CD4-positive, alpha-beta T cell treated with Interleukin-10 for 1 hour (primary cell): Measurements from ENCODE around the gene C17orf100.

Source experiments
- DNase-seq: peaks from one replicate; pipeline ENCODE4 v3.0.0-alpha.2; 2020

The C17orf100 gene

DNA sequence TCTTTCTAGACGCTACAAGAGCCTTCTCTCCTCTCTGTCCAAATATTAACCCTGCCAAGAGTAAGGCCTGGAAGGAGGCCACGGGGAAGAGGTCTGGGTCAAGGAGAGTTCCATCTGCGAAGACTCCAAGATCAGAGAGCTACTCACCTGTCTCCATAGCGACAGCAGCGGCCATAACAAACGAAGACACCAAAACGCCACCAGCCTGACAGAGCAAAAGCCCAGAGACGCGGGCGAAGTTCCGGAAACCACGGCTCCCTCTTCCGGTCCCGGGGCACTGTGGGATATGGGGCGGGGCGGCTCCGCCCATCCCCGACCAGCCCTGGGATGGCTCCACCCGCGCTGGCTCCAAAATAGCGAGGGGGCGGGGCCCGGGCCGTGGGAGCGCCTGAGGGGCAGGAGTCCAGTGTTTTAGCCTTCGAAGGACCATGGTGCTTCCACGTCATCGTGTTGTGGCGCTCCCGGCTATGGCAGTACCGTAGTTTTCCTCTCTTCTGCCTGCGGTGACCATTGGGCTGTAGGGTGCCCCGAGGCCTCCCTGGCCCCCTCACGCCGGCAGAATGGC, at the start of gene C17orf100, which contains the start of gene MED31:
Gene C17orf100 (plus strand): TSS at position 409 of the 565 bp plus-strand sequence. CDS start 152 bp downstream, at position 561.
Gene MED31 (minus strand): TSS at position 252 of the 565 bp plus-strand sequence. CDS start 77 bp downstream, at position 175.
- peak; percentile 97 for DNase-seq

- DNase-seq, result no peak
Measured at GRCh38 chr17:6602141-6602540, 49.4 kb upstream of the C17orf100 start.

DNA sequence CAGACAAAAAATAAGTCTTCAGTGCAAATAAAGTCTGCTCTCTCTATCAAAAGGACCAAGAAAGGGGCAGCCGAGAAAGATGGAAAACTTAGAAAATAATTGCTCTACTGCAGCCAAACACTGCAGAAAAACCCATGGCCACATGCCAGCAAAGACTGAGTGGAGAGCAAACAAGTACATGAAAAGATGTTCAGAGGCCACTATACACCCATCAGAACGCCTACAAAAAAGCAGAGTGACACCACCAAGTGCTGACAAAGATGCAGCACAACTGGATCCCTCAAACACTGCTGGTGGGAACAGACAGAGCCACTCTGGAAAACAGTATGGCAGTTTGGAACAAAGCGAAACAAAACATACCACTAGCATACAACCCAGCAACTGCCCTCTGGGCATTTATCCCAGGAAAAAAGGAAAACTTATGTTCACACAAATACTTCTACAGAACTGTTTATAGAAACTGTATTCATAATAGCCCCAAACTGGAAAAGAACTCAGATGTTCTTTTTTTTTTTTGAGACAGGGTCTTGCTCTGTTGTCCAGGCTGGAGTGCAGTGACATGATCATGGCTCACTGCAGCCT, 47.7 kb upstream of the C17orf100 start:
- DNase-seq, result no peak

DNA sequence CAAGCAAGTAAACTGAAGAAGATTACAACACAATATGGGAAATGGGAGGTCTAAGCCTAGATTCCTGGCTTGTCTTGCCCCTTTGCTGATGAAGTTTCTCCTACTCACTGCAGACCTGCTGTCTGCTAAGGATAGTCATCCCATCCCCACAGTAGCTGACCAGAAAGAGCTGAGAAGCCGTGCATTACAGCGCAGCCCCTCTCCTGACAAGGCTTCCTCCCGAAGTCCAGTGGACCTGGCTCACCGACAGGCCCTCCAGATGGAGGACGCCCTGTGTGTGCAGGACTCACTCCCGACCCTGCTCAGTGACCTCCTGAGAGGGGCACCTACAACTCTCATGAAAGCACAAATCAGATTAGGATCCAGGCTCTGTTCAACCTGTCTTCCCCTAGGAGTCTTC, 46.4 kb upstream of the C17orf100 start:
- DNase-seq, result no peak

DNA sequence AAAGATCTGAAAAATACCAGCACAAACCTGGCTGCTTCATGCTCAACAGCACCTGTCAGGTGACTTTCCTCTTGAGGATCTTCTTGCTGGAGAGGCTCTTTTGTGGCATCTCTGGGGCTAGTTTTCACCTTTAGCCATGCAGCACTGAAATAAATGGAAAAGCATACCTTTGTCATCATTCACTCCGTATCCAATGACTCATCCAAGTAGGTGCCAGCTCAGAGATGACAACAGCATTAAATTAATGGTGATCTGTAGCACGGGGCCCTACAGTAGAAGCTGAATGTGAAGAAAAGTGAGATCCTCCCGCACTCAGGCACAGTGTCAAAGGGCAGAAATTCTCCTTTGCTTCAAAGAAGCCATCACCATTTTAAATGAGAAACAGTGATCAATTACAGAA, 43.2 kb upstream of the C17orf100 start:
- no peak for DNase-seq

- DNase-seq, result no peak
Measured at GRCh38 chr17:6610011-6610410, 41.6 kb upstream of the C17orf100 start.

DNA sequence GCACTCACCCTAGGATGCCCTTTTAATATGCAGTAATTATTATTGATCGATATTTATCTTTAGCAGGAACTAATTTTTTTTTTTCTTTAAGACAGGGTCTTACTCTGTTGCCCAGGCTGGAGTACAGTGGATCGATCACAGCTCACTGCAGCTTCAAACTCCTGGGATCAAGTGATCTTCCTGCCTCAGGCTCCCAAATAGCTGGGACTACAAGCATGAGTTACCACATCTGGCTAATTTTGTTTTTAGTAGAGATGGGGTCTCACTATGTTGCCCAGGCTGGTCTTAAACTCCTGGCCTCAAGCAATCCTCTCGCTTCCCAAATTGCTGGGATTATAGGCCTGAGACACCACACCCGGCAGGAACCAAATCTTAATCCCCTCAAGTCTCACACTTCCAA, 40.3 kb upstream of the C17orf100 start:
- DNase-seq, result no peak

DNA sequence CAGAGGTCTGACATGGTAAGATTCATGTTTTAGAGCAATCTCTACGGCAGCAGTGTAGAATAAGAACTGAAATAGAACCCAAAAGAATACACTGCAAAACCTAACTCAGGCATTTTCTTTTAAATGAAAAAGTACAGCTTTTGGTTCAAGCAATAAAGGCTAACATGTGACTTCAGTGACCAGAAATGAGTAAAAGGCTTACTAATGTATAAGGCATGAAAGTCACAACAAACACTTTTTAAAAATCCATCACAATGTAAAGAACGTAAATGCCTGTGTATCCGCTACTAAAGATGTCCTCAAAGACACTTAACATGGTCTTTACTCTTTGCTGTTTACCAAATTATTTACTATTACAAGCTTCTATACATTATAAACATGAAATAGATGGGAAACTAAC, 27.6 kb upstream of the C17orf100 start:
- no peak for DNase-seq

DNA sequence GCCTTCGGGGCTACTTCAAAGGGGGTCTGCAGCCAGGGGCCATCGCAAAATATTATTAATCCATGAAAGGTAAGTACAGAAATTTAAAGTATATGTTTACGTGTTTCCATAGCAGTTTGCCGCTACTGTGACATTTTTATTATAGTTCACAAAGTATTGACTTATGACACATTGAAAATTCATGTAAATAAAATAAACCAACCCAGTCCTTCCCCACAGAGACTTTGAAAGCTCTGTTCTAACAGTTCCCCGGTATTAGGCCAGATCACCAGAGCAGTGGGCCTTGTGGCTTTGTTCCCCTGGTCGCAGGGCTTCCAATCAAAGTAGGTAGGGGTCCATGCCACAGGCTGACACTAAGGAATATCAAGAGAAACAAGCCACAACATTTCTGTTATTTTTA, 24.9 kb upstream of the C17orf100 start:
- no peak for DNase-seq

DNA sequence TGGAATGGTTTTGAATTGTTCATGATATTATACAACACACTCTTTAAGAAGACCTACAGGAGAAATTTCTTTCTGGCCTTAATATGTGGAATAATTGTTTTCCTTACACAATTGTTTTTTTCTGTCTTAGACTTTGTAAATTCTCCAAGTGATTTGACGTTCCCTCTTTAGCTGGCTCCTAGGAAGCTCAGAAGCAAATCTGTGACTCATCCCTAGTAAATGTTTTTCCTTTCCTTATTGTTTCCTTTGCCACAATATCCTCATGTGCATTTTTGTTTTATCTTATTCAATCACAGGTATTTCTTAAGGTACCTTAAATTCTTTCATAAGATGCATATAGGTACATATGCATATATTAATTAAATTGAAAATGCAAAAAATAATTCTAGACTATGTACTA, 24.5 kb upstream of the C17orf100 start:
- no peak for DNase-seq

DNA sequence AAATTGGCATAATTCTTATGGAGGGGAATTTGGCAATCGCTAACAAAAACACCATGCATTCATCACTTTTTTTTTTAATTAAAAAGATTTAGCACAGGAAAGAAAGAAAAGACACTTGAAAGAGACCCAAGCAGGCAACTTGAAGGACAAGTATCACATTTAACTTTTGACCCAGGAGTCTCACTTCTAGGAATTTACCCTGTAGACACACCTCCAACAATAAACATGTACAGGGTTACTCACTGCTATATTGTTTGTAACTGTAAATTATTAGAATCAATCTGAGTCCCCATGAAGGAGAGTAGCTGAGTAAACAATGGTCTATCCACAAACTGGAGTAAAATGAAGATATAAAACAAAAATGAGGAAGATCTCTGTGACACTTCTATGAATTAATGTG, 21.2 kb upstream of the C17orf100 start:
- DNase-seq, result no peak

GRCh38 chr17:6632530-6632929, 19.0 kb upstream of the C17orf100 start:
- DNase-seq, result no peak

GRCh38 chr17:6633263-6633662, 18.3 kb upstream of the C17orf100 start:
- no peak for DNase-seq

DNA sequence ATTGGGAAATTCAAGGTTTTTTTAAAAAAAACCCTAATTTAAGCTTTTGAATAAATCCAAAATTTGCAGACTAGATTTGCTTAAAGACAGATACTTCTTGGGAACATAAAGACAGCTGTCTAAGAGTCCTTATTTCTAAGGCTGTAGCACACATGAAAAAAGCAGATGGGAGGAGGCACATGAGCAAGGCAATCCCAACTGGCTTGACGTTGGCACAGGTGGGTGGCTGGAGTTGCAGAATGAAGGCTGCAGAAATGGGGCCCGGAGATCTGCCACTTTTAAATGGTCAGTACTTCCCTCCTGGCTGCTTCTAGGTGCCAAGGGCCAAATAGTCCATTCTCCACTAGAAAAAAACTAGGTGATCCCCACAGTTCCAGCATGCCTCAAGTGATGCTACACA, 15.5 kb upstream of the C17orf100 start:
- DNase-seq, result no peak

DNA sequence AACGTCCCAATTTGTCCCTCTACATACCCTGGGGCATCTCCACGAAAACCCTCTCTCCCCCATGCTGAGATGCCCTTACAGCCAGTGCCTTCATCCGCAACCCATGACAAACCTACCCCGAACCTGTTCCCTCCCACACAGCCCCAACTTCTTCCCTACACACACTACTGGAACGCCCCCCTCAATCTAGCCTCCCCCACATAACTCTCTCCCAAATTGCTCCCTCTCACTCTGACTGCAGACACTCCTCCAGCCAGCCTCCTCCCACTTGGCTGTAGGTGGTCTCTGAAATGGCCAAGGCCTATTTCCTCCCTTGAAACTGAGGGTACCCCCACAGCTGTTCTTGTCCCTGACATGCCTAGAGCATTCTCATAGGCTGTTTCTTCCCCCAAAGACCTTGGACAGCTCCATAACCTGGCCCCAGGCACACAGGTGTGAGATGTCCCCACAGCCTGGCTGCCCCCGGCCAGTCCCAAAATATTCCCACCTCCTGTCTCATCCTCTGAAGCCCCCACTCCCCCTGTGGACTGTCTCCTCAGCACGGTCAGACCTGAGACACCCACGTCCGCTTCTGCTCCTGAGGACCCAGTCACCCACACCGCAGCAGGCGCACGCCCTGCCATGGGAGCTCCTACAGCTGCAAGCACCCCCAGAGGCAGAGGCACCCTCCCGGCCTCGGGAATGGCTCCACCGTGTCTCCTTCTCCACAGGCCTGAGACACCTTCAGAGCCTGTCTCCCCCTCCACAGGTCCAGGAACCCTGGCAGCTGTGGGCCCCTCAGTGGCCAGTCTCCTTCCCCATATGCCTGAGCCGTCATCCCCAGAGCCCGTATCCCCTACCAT, 14.7 kb upstream of the C17orf100 start:
- no peak for DNase-seq

GRCh38 chr17:6637458-6637840, 14.1 kb upstream of the C17orf100 start:
- no peak for DNase-seq

- no peak for DNase-seq
Measured at GRCh38 chr17:6638046-6638908, 13.3 kb upstream of the C17orf100 start.

DNA sequence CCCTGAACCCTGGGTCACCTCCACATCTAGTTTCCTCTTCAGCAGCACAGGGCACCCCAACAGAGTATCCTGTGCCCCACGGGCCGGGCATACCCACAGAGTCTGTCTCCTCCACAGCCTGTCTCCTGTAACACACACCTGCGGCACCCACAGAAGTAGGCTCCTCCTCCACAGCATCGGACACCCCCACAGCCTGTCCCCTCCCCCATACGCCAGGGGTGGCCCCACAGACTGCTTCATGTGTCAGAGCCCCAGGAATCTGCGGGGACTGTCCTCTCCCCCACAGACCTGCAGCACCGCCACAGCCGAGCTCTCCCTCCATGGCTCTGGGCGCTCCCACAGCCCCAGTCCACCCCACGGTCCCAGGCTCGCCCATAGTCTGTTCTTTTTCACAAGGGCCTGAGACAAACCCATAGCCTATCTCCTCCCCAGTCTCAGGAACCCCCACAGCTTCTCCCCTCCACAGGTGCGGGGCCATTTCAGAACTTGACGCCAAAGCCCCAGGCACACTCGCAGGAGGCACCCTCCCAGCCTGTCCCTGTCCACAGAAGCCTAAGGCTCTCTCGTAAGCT, 12.5 kb upstream of the C17orf100 start:
- DNase-seq, result peak; percentile 13

DNA sequence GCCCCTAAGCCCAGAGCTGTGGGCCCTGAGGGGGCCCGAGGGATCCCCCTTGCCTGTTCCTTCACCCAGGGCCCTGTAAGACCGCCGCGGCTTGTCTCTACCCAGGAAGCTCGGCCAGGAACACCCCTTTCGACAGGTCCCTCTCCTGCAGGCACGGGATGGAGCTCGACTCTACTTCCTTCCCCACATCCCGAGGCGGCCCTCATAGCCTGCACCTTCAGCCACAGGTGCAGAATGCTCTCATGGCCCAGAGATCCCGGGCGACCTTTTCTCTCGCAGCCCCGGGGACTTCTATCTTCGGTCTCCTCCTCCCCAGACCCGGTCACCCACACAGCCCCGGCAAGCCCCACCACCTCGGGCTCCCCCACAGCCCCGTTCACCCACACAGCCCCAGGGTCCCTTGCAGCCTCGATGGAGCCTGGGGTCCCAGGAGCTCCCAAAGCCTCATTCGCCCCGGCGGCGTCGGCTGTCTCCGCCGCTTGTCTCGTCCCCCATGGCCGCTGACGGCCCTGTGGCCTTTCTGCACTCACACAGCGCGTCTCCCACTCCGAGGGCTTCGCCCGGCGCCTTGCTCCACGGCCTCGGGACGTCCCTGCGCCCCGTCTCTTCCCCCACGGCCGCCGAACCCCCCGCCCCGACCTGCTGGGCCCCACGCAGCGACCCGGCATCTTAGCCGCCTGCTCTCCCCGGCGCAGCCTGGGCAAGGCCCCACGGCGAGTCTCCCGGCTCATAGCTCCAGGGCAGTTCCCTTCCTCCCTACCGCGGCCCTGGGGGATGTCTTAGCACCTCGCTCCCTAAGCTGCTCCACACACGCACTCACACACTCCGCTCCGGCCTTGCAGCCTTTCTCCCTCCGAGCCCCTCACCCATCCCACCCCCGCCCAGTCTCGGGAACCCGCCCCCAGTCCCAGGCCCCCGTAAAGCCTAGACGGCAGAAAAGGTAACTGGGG, 11.7 kb upstream of the C17orf100 start:
- DNase-seq, result no peak

DNA sequence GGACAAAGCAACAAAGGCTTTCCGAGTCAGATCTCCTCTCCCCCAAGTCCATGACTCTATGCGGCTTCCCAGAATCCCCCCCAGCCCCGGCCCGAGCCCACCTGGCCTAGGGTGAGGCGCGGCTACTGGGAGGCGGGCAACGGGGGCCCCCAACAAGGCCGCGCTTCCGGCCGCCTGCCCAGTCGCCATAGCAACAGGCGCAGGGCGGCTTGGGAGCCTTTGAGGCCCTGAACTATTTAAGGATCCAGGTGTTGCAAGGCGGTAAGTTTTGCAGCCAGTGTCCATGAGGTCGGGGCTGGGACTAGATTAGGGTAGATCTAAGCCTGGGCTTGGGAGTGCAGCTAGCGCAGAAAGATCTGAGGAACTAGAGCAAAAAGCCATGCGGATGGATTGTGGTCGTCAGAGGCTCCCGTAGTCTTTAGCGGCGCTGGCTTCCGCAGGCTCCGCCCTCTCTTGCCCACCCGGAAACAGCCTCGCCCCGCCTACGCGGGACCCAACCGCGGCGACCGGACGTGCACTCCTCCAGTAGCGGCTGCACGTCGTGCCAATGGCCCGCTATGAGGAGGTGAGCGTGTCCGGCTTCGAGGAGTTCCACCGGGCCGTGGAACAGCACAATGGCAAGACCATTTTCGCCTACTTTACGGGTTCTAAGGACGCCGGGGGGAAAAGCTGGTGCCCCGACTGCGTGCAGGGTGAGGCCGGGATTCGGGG, 10.9 kb upstream of the C17orf100 start, which contains the start of the genes KIAA0753 and TXNDC17:
Gene KIAA0753 (minus strand): TSS at position 176 of the 711 bp plus-strand sequence. CDS start 5,608 bp downstream, outside the sequence.
Gene TXNDC17 (plus strand): TSS at position 525 of the 711 bp plus-strand sequence. CDS start 23 bp downstream, at position 548.
- peak; percentile 91 for DNase-seq
